Activated CD8-positive, alpha-beta T cell treated with anti-CD3 and anti-CD28 coated beads for 36 hours (primary cell): ENCODE results near the gene A4GALT. TPM values are rescaled to one million over a fixed set of nuclear protein-coding genes. Genes with fewer than 3 reads are reported as not detected.
"Not testable (repeated sequence)": the region's sequence is repeated elsewhere in the genome, so short reads cannot be mapped to it uniquely, and the experiment has no call there.

ENCODE experiments used
- ATAC-seq: fragments of 200-7000 bp; cut with Tn5 transposase; one replicate; pipeline ENCODE4 v1.10.0; 2021; ENCODE audit warnings: mild to moderate bottlenecking, moderate library complexity
- CTCF ChIA-PET: fragments of 350-600 bp; sonication (Branson Sonifier 250); formaldehyde crosslinking; loops from one replicate; lab custom pipeline; 2021; ENCODE audit warnings: antibody characterized with exemption; lab: Charles Lee
- POLR2A ChIA-PET: fragments of 350-600 bp; sonication (Branson Sonifier 250); formaldehyde crosslinking; loops from one replicate; lab custom pipeline; 2021; ENCODE audit warnings: antibody characterized with exemption; lab: Charles Lee
- DNase-seq: peaks from one replicate; pipeline ENCODE4 v3.0.0-alpha.2; 2020
- H3K27ac Mint-ChIP-seq: one replicate; pipeline ENCODE4 v1.8.0; 2021; ENCODE audit warnings: mild to moderate bottlenecking, mixed read lengths
- H3K27me3 Mint-ChIP-seq: one replicate; pipeline ENCODE4 v1.8.0; 2021; ENCODE audit warnings: mixed read lengths
- H3K36me3 Mint-ChIP-seq: one replicate; pipeline ENCODE4 v1.8.0; 2021; ENCODE audit warnings: low read depth, mixed read lengths
- H3K4me1 Mint-ChIP-seq: one replicate; pipeline ENCODE4 v1.8.0; 2021; ENCODE audit warnings: low read depth, mixed read lengths
- H3K4me3 Mint-ChIP-seq: one replicate; pipeline ENCODE4 v1.8.0; 2021; ENCODE audit warnings: mild to moderate bottlenecking, moderate library complexity, mixed read lengths
- H3K9me3 Mint-ChIP-seq: one replicate; pipeline ENCODE4 v1.8.0; 2021; ENCODE audit warnings: mixed read lengths
- intact Hi-C: fragments of 100-400 bp; cut with micrococcal nuclease; formaldehyde crosslinking; loops from one replicate; pipeline ENCODE4 v1.10.0; 2022
- total RNA-seq, 2 experiments: library from RNA; stranded (reverse); gene quantifications; one replicate each; pipeline ENCODE4 v1.2.3, GENCODE V29; 2021
- TF ChIP-seq, protein P1 (sequence below): fragments of 200-600 bp; IDR thresholded peaks from one replicate; pipeline ENCODE4 v1.8.0; 2022; ENCODE audit warnings: antibody characterized with exemption, mild to moderate bottlenecking

Gene A4GALT
- total RNA-seq, 2 experiments from 2014 or later = 0.20 to 0.38 TPM

DNA sequence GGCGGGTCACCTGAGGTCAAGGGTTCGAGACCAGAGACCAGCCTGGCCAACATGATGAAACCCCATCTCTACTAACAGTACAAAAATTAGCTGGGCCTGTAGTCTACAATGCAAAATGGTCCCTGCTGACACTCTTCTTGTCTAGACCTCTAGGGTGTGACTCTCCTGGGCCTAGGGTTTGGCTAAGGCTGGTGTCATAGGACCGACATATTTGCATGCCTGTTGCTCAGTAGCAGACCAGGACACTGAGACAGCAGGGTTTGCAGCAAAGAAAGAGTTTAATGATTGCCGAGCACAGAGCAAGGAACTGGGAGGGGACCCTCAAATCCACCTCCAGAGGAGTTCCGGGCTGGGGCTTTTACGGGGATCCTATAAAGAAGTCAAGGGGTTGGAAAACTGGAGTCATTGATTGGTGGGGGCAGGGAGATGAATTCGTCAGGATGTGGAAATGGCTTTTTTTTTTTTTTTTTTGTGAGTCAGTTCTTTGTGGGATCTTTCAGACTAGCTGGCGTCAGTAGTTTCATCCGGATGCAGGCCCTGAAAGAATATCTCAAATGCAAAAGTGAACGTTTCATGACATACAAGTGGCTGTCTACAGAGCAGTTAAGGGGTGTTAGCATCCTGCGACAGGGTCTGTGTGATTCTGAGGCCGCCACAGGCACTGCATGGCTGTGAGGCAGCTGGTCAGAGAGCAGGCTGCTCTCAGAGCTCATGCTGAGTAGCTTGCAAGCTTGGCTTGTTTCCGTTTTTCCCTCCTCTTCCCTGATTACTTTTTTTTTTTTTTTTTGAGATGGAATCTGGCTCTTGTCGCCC is 27.2 kb upstream of the A4GALT start:
- H3K36me3 Mint-ChIP-seq = no peaks in the 10 kb centered on the region
- no peak for ATAC-seq
- H3K9me3 Mint-ChIP-seq = no peaks in the 10 kb centered on the region
- no peaks in the 10 kb centered on the region for H3K4me1 Mint-ChIP-seq
- CTCF ChIA-PET = interaction anchor here (0.7 kb wide), 1 partner anchor 65 kb away, joined by 4 read pairs; no protein-coding TSS in a partner anchor
- intact Hi-C loops = no loop called here
- no peak for DNase-seq
- TF ChIP-seq, protein P1, sequence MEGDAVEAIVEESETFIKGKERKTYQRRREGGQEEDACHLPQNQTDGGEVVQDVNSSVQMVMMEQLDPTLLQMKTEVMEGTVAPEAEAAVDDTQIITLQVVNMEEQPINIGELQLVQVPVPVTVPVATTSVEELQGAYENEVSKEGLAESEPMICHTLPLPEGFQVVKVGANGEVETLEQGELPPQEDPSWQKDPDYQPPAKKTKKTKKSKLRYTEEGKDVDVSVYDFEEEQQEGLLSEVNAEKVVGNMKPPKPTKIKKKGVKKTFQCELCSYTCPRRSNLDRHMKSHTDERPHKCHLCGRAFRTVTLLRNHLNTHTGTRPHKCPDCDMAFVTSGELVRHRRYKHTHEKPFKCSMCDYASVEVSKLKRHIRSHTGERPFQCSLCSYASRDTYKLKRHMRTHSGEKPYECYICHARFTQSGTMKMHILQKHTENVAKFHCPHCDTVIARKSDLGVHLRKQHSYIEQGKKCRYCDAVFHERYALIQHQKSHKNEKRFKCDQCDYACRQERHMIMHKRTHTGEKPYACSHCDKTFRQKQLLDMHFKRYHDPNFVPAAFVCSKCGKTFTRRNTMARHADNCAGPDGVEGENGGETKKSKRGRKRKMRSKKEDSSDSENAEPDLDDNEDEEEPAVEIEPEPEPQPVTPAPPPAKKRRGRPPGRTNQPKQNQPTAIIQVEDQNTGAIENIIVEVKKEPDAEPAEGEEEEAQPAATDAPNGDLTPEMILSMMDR = no peak
- POLR2A ChIA-PET = no interaction called here
- no peaks in the 10 kb centered on the region for H3K27me3 Mint-ChIP-seq
- no peak overlapping the region for H3K4me3 Mint-ChIP-seq
- H3K27ac Mint-ChIP-seq = no peak overlapping the region

DNA sequence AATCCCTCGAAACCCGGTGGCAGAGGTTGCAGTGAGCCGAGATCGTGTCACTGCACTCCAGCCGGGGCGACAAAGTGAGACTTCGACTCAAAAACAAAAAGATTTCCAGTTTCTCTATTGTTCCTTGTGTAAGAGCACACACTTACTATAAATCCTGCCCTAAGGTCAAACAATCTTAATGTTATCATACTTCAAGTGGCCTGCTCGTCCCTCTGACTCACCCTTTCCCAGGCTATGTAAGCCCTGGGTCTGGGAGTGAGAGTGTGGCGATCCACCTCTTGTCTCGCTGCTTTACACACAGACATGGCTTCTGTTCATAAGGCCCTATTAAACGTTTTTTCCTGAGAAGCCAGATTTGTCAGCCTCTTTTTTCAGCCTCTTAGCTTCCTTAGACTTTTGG is 24.4 kb upstream of the A4GALT start:
- TF ChIP-seq, protein P1 = no peak
- intact Hi-C loops = no loop called here
- no peaks in the 10 kb centered on the region for H3K27me3 Mint-ChIP-seq
- no peak for DNase-seq
- H3K4me3 Mint-ChIP-seq = no peak overlapping the region
- no peak overlapping the region for H3K27ac Mint-ChIP-seq
- no peaks in the 10 kb centered on the region for H3K4me1 Mint-ChIP-seq
- CTCF ChIA-PET = no interaction called here
- no peaks in the 10 kb centered on the region for H3K36me3 Mint-ChIP-seq
- H3K9me3 Mint-ChIP-seq = no peaks in the 10 kb centered on the region
- ATAC-seq = no peak
- POLR2A ChIA-PET = no interaction called here

DNA sequence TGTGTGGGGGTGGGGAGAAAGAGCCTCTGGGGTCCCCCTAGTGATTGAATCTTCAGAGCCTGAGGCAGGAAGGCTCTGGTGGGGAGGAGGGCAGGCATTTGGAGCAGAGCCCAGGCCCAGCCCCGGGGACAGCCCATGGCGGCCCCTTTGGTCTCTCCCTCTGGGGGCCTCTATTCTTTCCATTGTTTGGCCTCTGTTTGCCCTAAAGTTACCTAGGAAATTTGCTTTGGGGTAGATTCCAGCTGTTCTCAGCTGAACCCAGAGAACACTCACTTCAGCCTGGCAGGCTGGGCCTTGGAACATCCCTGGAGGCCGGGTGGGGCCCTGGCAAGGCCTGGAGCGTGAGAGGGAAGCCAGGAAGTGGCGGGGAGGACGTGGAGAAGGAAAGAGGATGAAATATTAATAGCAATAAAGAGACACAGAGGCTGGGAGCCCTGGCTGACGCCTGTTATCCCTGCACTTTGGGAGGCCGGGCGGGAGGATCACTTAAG is 22.9 kb upstream of the A4GALT start:
- Mint-ChIP-seq H3K27me3 (peaks cover 2% of the 10 kb centered on the region), H3K9me3 (no peaks in the 10 kb centered on the region), H3K27ac (no peak overlapping the region), H3K4me1 (no peaks in the 10 kb centered on the region), H3K4me3 (no peak overlapping the region), H3K36me3 (no peaks in the 10 kb centered on the region)
- intact Hi-C loops = no loop called here
- POLR2A ChIA-PET = no interaction called here
- TF ChIP-seq, protein P1 = no peak
- ATAC-seq (no peak), DNase-seq (no peak)
- CTCF ChIA-PET = no interaction called here

DNA sequence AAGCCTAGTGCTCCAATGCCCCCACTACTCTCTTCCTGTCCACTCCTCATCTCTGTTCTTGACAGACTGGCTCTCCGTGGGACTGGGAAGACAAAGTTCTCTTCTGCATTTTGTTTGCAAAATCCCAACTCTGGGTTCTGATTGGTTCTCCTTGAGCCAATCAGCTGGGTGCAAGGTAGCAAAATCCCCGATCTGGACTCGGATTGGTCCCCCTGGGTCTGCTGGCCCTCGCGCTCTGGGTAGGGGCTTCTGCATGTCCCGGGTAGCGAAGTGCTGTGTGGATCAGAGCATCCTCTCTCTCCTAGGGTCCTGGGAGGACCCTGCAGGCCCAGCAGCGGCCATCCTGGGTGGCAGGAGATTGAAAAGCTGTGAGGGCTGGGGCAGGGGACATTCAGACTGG is 22.3 kb upstream of the A4GALT start:
- Mint-ChIP-seq H3K27me3 (peaks cover 2% of the 10 kb centered on the region), H3K27ac (no peak overlapping the region), H3K4me3 (no peak overlapping the region), H3K36me3 (no peaks in the 10 kb centered on the region), H3K4me1 (no peaks in the 10 kb centered on the region), H3K9me3 (no peaks in the 10 kb centered on the region)
- DNase-seq (no peak), ATAC-seq (no peak)
- CTCF ChIA-PET = no interaction called here
- TF ChIP-seq, protein P1 = no peak
- POLR2A ChIA-PET = no interaction called here
- intact Hi-C loops = no loop called here

DNA sequence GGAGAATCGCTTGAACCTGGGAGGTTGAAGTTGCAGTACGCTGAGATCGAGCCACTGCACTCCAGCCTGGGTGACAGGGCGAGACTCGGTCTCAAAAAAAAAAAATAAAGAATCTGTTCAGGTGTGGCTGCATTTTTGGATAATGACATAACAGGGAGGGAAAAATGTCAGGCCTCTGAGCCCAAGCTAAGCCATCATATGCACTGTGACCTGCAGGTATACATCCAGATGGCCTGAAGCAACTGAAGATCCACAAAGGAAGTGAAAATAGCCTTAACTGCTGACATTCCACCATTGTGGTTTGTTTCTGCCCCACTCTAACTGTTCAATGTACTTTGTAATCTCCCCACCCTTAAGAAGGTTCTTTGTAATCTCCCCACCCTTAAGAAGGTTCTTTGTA is 19.6 kb upstream of the A4GALT start:
- H3K4me1 Mint-ChIP-seq, intact Hi-C loops, H3K9me3 Mint-ChIP-seq, H3K36me3 Mint-ChIP-seq, ATAC-seq, DNase-seq, CTCF ChIA-PET, POLR2A ChIA-PET, H3K4me3 Mint-ChIP-seq, H3K27me3 Mint-ChIP-seq, H3K27ac Mint-ChIP-seq: not testable (repeated sequence)
